GM20000 (cell line): Measurements from ENCODE around the gene PLSCR2.

Experiments
- DNase-seq: peaks from one replicate; pipeline ENCODE4 v3.0.0; 2012; ENCODE audit warnings: low spot score
- CTCF ChIP-seq: IDR thresholded peaks from 2 replicates; pipeline ENCODE4 v1.5.1; 2012; ENCODE audit warnings: mild to moderate bottlenecking, control low read depth; ENCODE audit errors: extremely low read depth, missing control alignments

PLSCR2 gene

GRCh38 chr3:146404436-146404835 is 64.9 kb downstream of the PLSCR2 start:
- DNase-seq, result no peak
- TF ChIP-seq CTCF, result no peak

- DNase-seq, result no peak
- no peak for TF ChIP-seq CTCF
These were observed 65.6 kb downstream of the PLSCR2 start for GRCh38 chr3:146403792-146404191.

GRCh38 chr3:146396792-146397191 is 72.6 kb downstream of the PLSCR2 start:
- no peak for TF ChIP-seq CTCF
- DNase-seq, result no peak

- TF ChIP-seq CTCF, result no peak
- DNase-seq, result no peak
These were observed 74.2 kb downstream of the PLSCR2 start for GRCh38 chr3:146395164-146395563.

- no peak for TF ChIP-seq CTCF
These were observed 78.4 kb downstream of the PLSCR2 start for GRCh38 chr3:146390957-146391356.

GRCh38 chr3:146390006-146390772 is 79.2 kb downstream of the PLSCR2 start:
- no peak for DNase-seq
- TF ChIP-seq CTCF, result no peak

More at GRCh38 chr3:146390957-146391356, 78.4 kb downstream of the PLSCR2 start:
- DNase-seq, result no peak

GRCh38 chr3:146387566-146387965 is 81.8 kb downstream of the PLSCR2 start:
- TF ChIP-seq CTCF, result no peak
- DNase-seq, result no peak
